Mucosa of rectum (tissue), 2 donors: ENCODE data around the gene NRDE2.

ENCODE experiments used
- H3K27ac ChIP-seq, 2 donors: one replicate each; pipeline ENCODE4 v1.7.0; 2013; ENCODE audit warnings: inconsistent platforms in 2 of 2, low read depth in 2 of 2, low read length in 2 of 2
- H3K27me3 ChIP-seq, 2 donors: one replicate each; pipeline ENCODE4 v1.7.0; 2013; ENCODE audit warnings: low read length in 2 of 2; ENCODE audit not compliant: control insufficient read depth in 2 of 2, insufficient read depth in 2 of 2
- H3K36me3 ChIP-seq, 2 donors: one replicate each; pipeline ENCODE4 v1.7.0; 2013; ENCODE audit warnings: low read length in 2 of 2; ENCODE audit not compliant: control insufficient read depth in 2 of 2, insufficient read depth in 2 of 2
- H3K4me1 ChIP-seq, 2 donors: one replicate each; pipeline ENCODE4 v1.7.0; 2013; ENCODE audit warnings: low read length in 2 of 2, mild to moderate bottlenecking in 1 of 2; ENCODE audit not compliant: control insufficient read depth in 2 of 2, insufficient read depth in 2 of 2
- H3K4me3 ChIP-seq, 2 donors: one replicate each; pipeline ENCODE4 v1.7.0; 2013; ENCODE audit warnings: low read length in 2 of 2
- H3K9ac ChIP-seq, 2 donors: one replicate each; pipeline ENCODE4 v1.7.0; 2013; ENCODE audit warnings: low read length in 2 of 2, low read depth in 1 of 2, mild to moderate bottlenecking in 1 of 2
- H3K9me3 ChIP-seq, 2 donors: one replicate each; pipeline ENCODE4 v1.7.0; 2013; ENCODE audit warnings: low read length in 2 of 2; ENCODE audit not compliant: control insufficient read depth in 2 of 2
- donor health status: healthy.
- donor health status: Normal muscosa, but diverticular disease.

The NRDE2 gene

GRCh38 chr14:90362558-90362896, 30.8 kb upstream of the NRDE2 start:
- Histone ChIP-seq H3K9me3 (no peaks in the 10 kb centered on the region), H3K4me1 (peaks cover 0 to 7% of the 10 kb centered on the region in 2 donors), H3K4me3 (no peak overlapping the region), H3K36me3 (no peaks in the 10 kb centered on the region), H3K27ac (no peak overlapping the region), H3K27me3 (no peaks in the 10 kb centered on the region), H3K9ac (no peak overlapping the region)

GRCh38 chr14:90361865-90362557, 30.3 kb upstream of the NRDE2 start:
- Histone ChIP-seq H3K9ac (no peak overlapping the region), H3K36me3 (no peaks in the 10 kb centered on the region), H3K27me3 (no peaks in the 10 kb centered on the region), H3K4me1 (peaks cover 0 to 7% of the 10 kb centered on the region in 2 donors), H3K9me3 (no peaks in the 10 kb centered on the region), H3K27ac (no peak overlapping the region), H3K4me3 (no peak overlapping the region)

- no peak overlapping the region for H3K4me3 ChIP-seq
- no peak overlapping the region for H3K27ac ChIP-seq
- no peaks in the 10 kb centered on the region for H3K9me3 ChIP-seq
- H3K4me1 ChIP-seq = no peaks in the 10 kb centered on the region
- H3K36me3 ChIP-seq = no peaks in the 10 kb centered on the region
- H3K27me3 ChIP-seq = no peaks in the 10 kb centered on the region
- H3K9ac ChIP-seq = no peak overlapping the region
Measured at GRCh38 chr14:90358359-90358758, 26.6 kb upstream of the NRDE2 start.

- H3K36me3 ChIP-seq = no peaks in the 10 kb centered on the region
- no peak overlapping the region for H3K27ac ChIP-seq
- H3K9ac ChIP-seq = no peak overlapping the region
- no peaks in the 10 kb centered on the region for H3K4me1 ChIP-seq
- no peaks in the 10 kb centered on the region for H3K9me3 ChIP-seq
- no peaks in the 10 kb centered on the region for H3K27me3 ChIP-seq
- no peak overlapping the region for H3K4me3 ChIP-seq
Measured at GRCh38 chr14:90356925-90357324, 25.2 kb upstream of the NRDE2 start.

GRCh38 chr14:90355540-90356518, 24.1 kb upstream of the NRDE2 start:
- no peaks in the 10 kb centered on the region for H3K4me1 ChIP-seq
- no peak overlapping the region for H3K4me3 ChIP-seq
- H3K27me3 ChIP-seq = no peaks in the 10 kb centered on the region
- no peaks in the 10 kb centered on the region for H3K36me3 ChIP-seq
- H3K9me3 ChIP-seq = no peaks in the 10 kb centered on the region
- H3K9ac ChIP-seq = no peak overlapping the region
- H3K27ac ChIP-seq = no peak overlapping the region

GRCh38 chr14:90354551-90355298, 23.0 kb upstream of the NRDE2 start:
- Histone ChIP-seq H3K4me3 (no peak overlapping the region), H3K4me1 (no peaks in the 10 kb centered on the region), H3K27me3 (no peaks in the 10 kb centered on the region), H3K9me3 (no peaks in the 10 kb centered on the region), H3K36me3 (no peaks in the 10 kb centered on the region), H3K27ac (no peak overlapping the region), H3K9ac (no peak overlapping the region)

GRCh38 chr14:90349739-90350138, 18.0 kb upstream of the NRDE2 start:
- H3K4me1 ChIP-seq = peaks cover 0 to 3% of the 10 kb centered on the region in 2 donors

GRCh38 chr14:90348270-90348669, 16.5 kb upstream of the NRDE2 start:
- no peaks in the 10 kb centered on the region for H3K27me3 ChIP-seq
- H3K9ac ChIP-seq = no peak overlapping the region
- peaks cover 0 to 3% of the 10 kb centered on the region in 2 donors for H3K4me1 ChIP-seq
- H3K27ac ChIP-seq = no peak overlapping the region
- no peaks in the 10 kb centered on the region for H3K36me3 ChIP-seq
- no peaks in the 10 kb centered on the region for H3K9me3 ChIP-seq
- H3K4me3 ChIP-seq = no peak overlapping the region

More at GRCh38 chr14:90349739-90350138, 18.0 kb upstream of the NRDE2 start:
- Histone ChIP-seq H3K9me3 (no peaks in the 10 kb centered on the region), H3K27me3 (no peaks in the 10 kb centered on the region), H3K4me3 (no peak overlapping the region), H3K9ac (no peak overlapping the region), H3K27ac (no peak overlapping the region), H3K36me3 (no peaks in the 10 kb centered on the region)

- no peak overlapping the region for H3K4me3 ChIP-seq
- no peaks in the 10 kb centered on the region for H3K36me3 ChIP-seq
- H3K9me3 ChIP-seq = no peaks in the 10 kb centered on the region
- H3K27ac ChIP-seq = no peak overlapping the region
- H3K27me3 ChIP-seq = no peaks in the 10 kb centered on the region
- H3K4me1 ChIP-seq = peaks cover 0 to 3% of the 10 kb centered on the region in 2 donors
- no peak overlapping the region for H3K9ac ChIP-seq
Measured at GRCh38 chr14:90345239-90345557, 13.5 kb upstream of the NRDE2 start.
